Neuronal stem cell (in vitro differentiated cells): ENCODE data around the gene MAP4K5.

ENCODE experiments used
- DNase-seq: peaks from one replicate; pipeline ENCODE4 v3.0.0-alpha.2; 2013; ENCODE audit warnings: low spot score
- H2AFZ ChIP-seq: one replicate; pipeline ENCODE4 v1.6.1; 2013; ENCODE audit warnings: mild to moderate bottlenecking, low read length, inconsistent platforms
- H2AK5ac ChIP-seq: 2 replicates; pipeline ENCODE4 v1.6.1; 2013; ENCODE audit warnings: low read depth, mild to moderate bottlenecking, inconsistent platforms, low read length, moderate library complexity, mixed read lengths
- H2BK120ac ChIP-seq: 2 replicates; pipeline ENCODE4 v1.6.1; 2013; ENCODE audit warnings: low read depth, mild to moderate bottlenecking, inconsistent platforms, low read length, moderate library complexity, mixed read lengths
- H2BK12ac ChIP-seq: one replicate; pipeline ENCODE4 v1.6.1; 2013; ENCODE audit warnings: low read length, inconsistent platforms
- H2BK15ac ChIP-seq: 2 replicates; pipeline ENCODE4 v1.6.1; 2013; ENCODE audit warnings: mild to moderate bottlenecking, low read length, inconsistent platforms, mixed read lengths
- H2BK5ac ChIP-seq: one replicate; pipeline ENCODE4 v1.6.1; 2013; ENCODE audit warnings: inconsistent platforms, mild to moderate bottlenecking, low read length, moderate library complexity
- H3K14ac ChIP-seq: one replicate; pipeline ENCODE4 v1.6.1; 2013; ENCODE audit warnings: low read length, inconsistent platforms
- H3K18ac ChIP-seq: 2 replicates; pipeline ENCODE4 v1.6.1; 2013; ENCODE audit warnings: low read length, inconsistent platforms
- H3K23ac ChIP-seq: 2 replicates; pipeline ENCODE4 v1.6.1; 2013; ENCODE audit warnings: low read depth, mild to moderate bottlenecking, mixed read lengths, low read length, inconsistent platforms; ENCODE audit not compliant: poor library complexity
- H3K27ac ChIP-seq: replicated peaks from 3 replicates; pipeline ENCODE4 v1.5.1; 2013; ENCODE audit warnings: low read length, inconsistent platforms
- H3K27me3 ChIP-seq, 3 experiments: 2 replicates each; pipeline ENCODE4 v1.6.1; 2013; ENCODE audit warnings: low read length in 3 of 3, mild to moderate bottlenecking in 2 of 3, inconsistent platforms in 1 of 3, low read depth in 1 of 3, mixed read lengths in 1 of 3, moderate library complexity in 1 of 3; ENCODE audit not compliant: control insufficient read depth in 3 of 3, insufficient read depth in 3 of 3
- H3K36me3 ChIP-seq, 2 donors: replicated peaks in 1 of 2; 2 replicates each; pipeline ENCODE4 v1.6.1; 2013; ENCODE audit warnings: low read length in 2 of 2; ENCODE audit not compliant: control insufficient read depth in 2 of 2, insufficient read depth in 2 of 2
- H3K4ac ChIP-seq: 2 replicates; pipeline ENCODE4 v1.6.1; 2013; ENCODE audit warnings: inconsistent platforms, mild to moderate bottlenecking, low read length, moderate library complexity
- H3K4me1 ChIP-seq, 2 donors: 1 replicate in 1 of 2; 2 replicates in 1 of 2; pipeline ENCODE4 v1.6.1; 2013; ENCODE audit warnings: low read length in 2 of 2, low read depth in 1 of 2; ENCODE audit not compliant: control insufficient read depth in 2 of 2, insufficient read depth in 1 of 2
- H3K4me2 ChIP-seq: one replicate; pipeline ENCODE4 v1.6.1; 2013; ENCODE audit warnings: mild to moderate bottlenecking, low read length, inconsistent platforms; ENCODE audit not compliant: insufficient read depth, poor library complexity, severe bottlenecking
- H3K4me3 ChIP-seq, 2 donors: 2 replicates each; pipeline ENCODE4 v1.5.1; 2013; ENCODE audit warnings: low read length in 2 of 2, mild to moderate bottlenecking in 2 of 2, inconsistent platforms in 1 of 2, moderate library complexity in 1 of 2
- H3K79me1 ChIP-seq: one replicate; pipeline ENCODE4 v1.6.1; 2013; ENCODE audit warnings: low read depth, mild to moderate bottlenecking, inconsistent platforms, low read length, moderate library complexity
- H3K9ac ChIP-seq: one replicate; pipeline ENCODE4 v1.6.1; 2013; ENCODE audit warnings: mild to moderate bottlenecking, low read depth, low read length, inconsistent platforms; ENCODE audit not compliant: poor library complexity
- H3K9me3 ChIP-seq, 2 donors: replicated peaks in 1 of 2; 2 replicates each; pipeline versions ENCODE3 to v1.6.1; 2013; ENCODE audit warnings: low read length in 2 of 2, mild to moderate bottlenecking in 2 of 2, inconsistent platforms in 1 of 2, low read depth in 1 of 2, mixed read lengths in 1 of 2, moderate library complexity in 1 of 2; ENCODE audit not compliant: control insufficient read depth in 2 of 2, insufficient read depth in 1 of 2
- H4K8ac ChIP-seq: one replicate; pipeline ENCODE4 v1.6.1; 2013; ENCODE audit warnings: low read depth, mild to moderate bottlenecking, inconsistent platforms, low read length, moderate library complexity
- H4K91ac ChIP-seq: one replicate; pipeline ENCODE4 v1.6.1; 2013; ENCODE audit warnings: low read length, low read depth, mild to moderate bottlenecking, inconsistent platforms; ENCODE audit not compliant: poor library complexity
- WGBS, 2 donors: extraction: QIAGEN DNeasy Blood & Tissue Kit; methylation state at CpG; one replicate each; pipeline ENCODE4 v1.1.7; 2013; ENCODE audit warnings: missing lambda C conversion rate in 2 of 2, mixed read lengths in 1 of 2; ENCODE audit not compliant: insufficient read length in 2 of 2, insufficient replicate concordance in 1 of 2; ENCODE audit errors: extremely low coverage in 2 of 2; 5-methylcytosine and 5-hydroxymethylcytosine counted together

MAP4K5 gene

GRCh38 chr14:50381008-50381407 lies 151.4 kb downstream of the MAP4K5 start:
- Histone ChIP-seq H3K18ac (no peak overlapping the region), H3K9me3 (no peaks in the 10 kb centered on the region), H3K27me3 (no peaks in the 10 kb centered on the region), H3K36me3 (no peaks in the 10 kb centered on the region), H3K79me1 (no peaks in the 10 kb centered on the region), H3K9ac (no peak overlapping the region), H3K4me3 (peak overlapping the region in 1 of 2 donors; percentile 36), H2BK5ac (no peak overlapping the region), H3K4me1 (peaks cover 0 to 10% of the 10 kb centered on the region in 2 donors), H2BK120ac (no peak overlapping the region), H3K23ac (no peak overlapping the region), H4K8ac (no peak overlapping the region), H3K14ac (no peak overlapping the region), H2AFZ (no peak overlapping the region), H3K4ac (no peak overlapping the region), H3K4me2 (no peak overlapping the region), H2AK5ac (no peak overlapping the region), H4K91ac (no peak overlapping the region), H2BK12ac (no peak overlapping the region), H3K27ac (no peak overlapping the region), H2BK15ac (no peak overlapping the region)
- no CpG with 5 or more reads among the region's 1 CpG for WGBS, 2 donors
- no peak for DNase-seq

- no peak overlapping the region for H2BK15ac ChIP-seq
- H3K79me1 ChIP-seq: no peaks in the 10 kb centered on the region
- no peak overlapping the region for H4K91ac ChIP-seq
- no peak overlapping the region for H4K8ac ChIP-seq
- peaks cover 0 to 10% of the 10 kb centered on the region in 2 donors for H3K4me1 ChIP-seq
- no peak overlapping the region for H2BK5ac ChIP-seq
- no peak overlapping the region for H3K14ac ChIP-seq
- H2BK120ac ChIP-seq: no peak overlapping the region
- H3K27ac ChIP-seq: no peak overlapping the region
- H3K4me3 ChIP-seq: no peak overlapping the region
- no peaks in the 10 kb centered on the region for H3K27me3 ChIP-seq
- H3K4ac ChIP-seq: no peak overlapping the region
- no peak overlapping the region for H2BK12ac ChIP-seq
- DNase-seq: no peak
- H3K23ac ChIP-seq: no peak overlapping the region
- H3K4me2 ChIP-seq: no peak overlapping the region
- no CpG with 5 or more reads among the region's 1 CpG for WGBS, 2 donors
- no peak overlapping the region for H3K18ac ChIP-seq
- no peaks in the 10 kb centered on the region for H3K36me3 ChIP-seq
- no peaks in the 10 kb centered on the region for H3K9me3 ChIP-seq
- H2AK5ac ChIP-seq: no peak overlapping the region
- no peak overlapping the region for H2AFZ ChIP-seq
- no peak overlapping the region for H3K9ac ChIP-seq
These were observed 151.9 kb downstream of the MAP4K5 start for GRCh38 chr14:50380455-50380854.

GRCh38 chr14:50379563-50379962 lies 152.8 kb downstream of the MAP4K5 start:
- no peak overlapping the region for H4K91ac ChIP-seq
- H3K79me1 ChIP-seq: no peaks in the 10 kb centered on the region
- H2BK15ac ChIP-seq: no peak overlapping the region
- H3K4ac ChIP-seq: no peak overlapping the region
- no peak overlapping the region for H2AK5ac ChIP-seq
- no peak overlapping the region for H2BK5ac ChIP-seq
- H3K4me1 ChIP-seq: peaks cover 0 to 10% of the 10 kb centered on the region in 2 donors
- WGBS, 2 donors: no CpG with 5 or more reads among the region's 2 CpGs
- H3K18ac ChIP-seq: no peak overlapping the region
- H2BK12ac ChIP-seq: no peak overlapping the region
- no peak overlapping the region for H2AFZ ChIP-seq
- no peak overlapping the region for H3K4me2 ChIP-seq
- no peaks in the 10 kb centered on the region for H3K36me3 ChIP-seq
- no peak overlapping the region for H3K23ac ChIP-seq
- H3K27me3 ChIP-seq: no peaks in the 10 kb centered on the region
- H4K8ac ChIP-seq: no peak overlapping the region
- H3K9ac ChIP-seq: no peak overlapping the region
- H3K9me3 ChIP-seq: no peaks in the 10 kb centered on the region
- no peak for DNase-seq
- H3K14ac ChIP-seq: no peak overlapping the region
- H3K27ac ChIP-seq: no peak overlapping the region
- no peak overlapping the region for H3K4me3 ChIP-seq
- H2BK120ac ChIP-seq: no peak overlapping the region

- H2AK5ac ChIP-seq: no peak overlapping the region
- no peaks in the 10 kb centered on the region for H3K36me3 ChIP-seq
- no CpG with 5 or more reads among the region's 4 CpGs for WGBS, 2 donors
- no peak overlapping the region for H3K27ac ChIP-seq
- H4K8ac ChIP-seq: no peak overlapping the region
- H3K27me3 ChIP-seq: no peaks in the 10 kb centered on the region
- H3K23ac ChIP-seq: no peak overlapping the region
- H2BK120ac ChIP-seq: no peak overlapping the region
- no peak overlapping the region for H3K4me3 ChIP-seq
- H3K14ac ChIP-seq: no peak overlapping the region
- no peak overlapping the region for H2BK12ac ChIP-seq
- H3K4ac ChIP-seq: no peak overlapping the region
- H3K4me2 ChIP-seq: no peak overlapping the region
- H3K9me3 ChIP-seq: no peaks in the 10 kb centered on the region
- no peak overlapping the region for H3K9ac ChIP-seq
- H3K4me1 ChIP-seq: peaks cover 0 to 10% of the 10 kb centered on the region in 2 donors
- H3K18ac ChIP-seq: no peak overlapping the region
- no peaks in the 10 kb centered on the region for H3K79me1 ChIP-seq
- no peak for DNase-seq
- no peak overlapping the region for H2AFZ ChIP-seq
- no peak overlapping the region for H2BK15ac ChIP-seq
- no peak overlapping the region for H4K91ac ChIP-seq
- no peak overlapping the region for H2BK5ac ChIP-seq
These were observed 154.8 kb downstream of the MAP4K5 start for GRCh38 chr14:50377550-50378085.
